ENCODE measurements around the gene ACSS3.

DNA sequence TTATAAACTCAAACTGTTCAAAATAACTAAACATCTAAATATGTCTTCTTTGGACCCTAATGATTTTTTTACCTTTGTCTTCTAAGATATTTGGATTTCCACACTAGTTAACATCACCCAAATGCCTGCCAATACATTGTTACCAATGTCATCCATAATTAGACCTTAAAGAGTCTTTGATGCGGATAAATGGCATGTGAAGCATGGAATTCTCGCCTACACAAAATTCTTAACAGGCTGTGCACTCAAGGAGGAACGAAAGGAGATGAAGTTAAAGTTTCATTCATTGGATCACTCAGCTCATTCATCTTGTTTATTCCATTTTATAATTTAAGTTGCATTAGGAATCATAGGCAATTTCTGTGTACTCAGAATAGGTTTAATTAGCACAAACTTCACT is 219.7 kb downstream of the ACSS3 start:
- TF ChIP-seq NRF1 (IDR thresholded peaks at IDR 0.05; ENCODE audit: low read depth, low read length) (no peak), RAD21 (IDR thresholded peaks at IDR 0.05; ENCODE audit: low read length) (no peak), EP300 (IDR thresholded peaks at IDR 0.05; ENCODE audit: borderline replicate concordance in 1 of 2, low read depth in 1 of 2, low read length in 1 of 2) (no peak), YY1 (IDR thresholded peaks at IDR 0.05; ENCODE audit: low read depth) (no peak), TAF1 (IDR thresholded peaks at IDR 0.05; ENCODE audit: borderline replicate concordance, low read depth, low read length) (no peak), SIN3A (IDR thresholded peaks at IDR 0.05; ENCODE audit: borderline replicate concordance, low read depth, low read length) (no peak), NFIC (IDR thresholded peaks at IDR 0.05; ENCODE audit: borderline replicate concordance) (no peak), POLR2AphosphoS5 (IDR thresholded peaks at IDR 0.05; ENCODE audit: low read depth, low read length) (no peak)
- TF ChIP-seq, protein P1, sequence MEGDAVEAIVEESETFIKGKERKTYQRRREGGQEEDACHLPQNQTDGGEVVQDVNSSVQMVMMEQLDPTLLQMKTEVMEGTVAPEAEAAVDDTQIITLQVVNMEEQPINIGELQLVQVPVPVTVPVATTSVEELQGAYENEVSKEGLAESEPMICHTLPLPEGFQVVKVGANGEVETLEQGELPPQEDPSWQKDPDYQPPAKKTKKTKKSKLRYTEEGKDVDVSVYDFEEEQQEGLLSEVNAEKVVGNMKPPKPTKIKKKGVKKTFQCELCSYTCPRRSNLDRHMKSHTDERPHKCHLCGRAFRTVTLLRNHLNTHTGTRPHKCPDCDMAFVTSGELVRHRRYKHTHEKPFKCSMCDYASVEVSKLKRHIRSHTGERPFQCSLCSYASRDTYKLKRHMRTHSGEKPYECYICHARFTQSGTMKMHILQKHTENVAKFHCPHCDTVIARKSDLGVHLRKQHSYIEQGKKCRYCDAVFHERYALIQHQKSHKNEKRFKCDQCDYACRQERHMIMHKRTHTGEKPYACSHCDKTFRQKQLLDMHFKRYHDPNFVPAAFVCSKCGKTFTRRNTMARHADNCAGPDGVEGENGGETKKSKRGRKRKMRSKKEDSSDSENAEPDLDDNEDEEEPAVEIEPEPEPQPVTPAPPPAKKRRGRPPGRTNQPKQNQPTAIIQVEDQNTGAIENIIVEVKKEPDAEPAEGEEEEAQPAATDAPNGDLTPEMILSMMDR (IDR thresholded peaks at IDR 0.05), result no peak
